ENCODE data around the gene GSTO1. TPM values are rescaled to one million over a fixed set of nuclear protein-coding genes. Genes with fewer than 3 reads are reported as not detected.

The GSTO1 gene
- 100 to 1,000 TPM in 4 of 6 donors, 10 to 100 TPM in 2; 91.6 to 128 (median 113) TPM for polyA plus RNA-seq (ENCODE audit: low read depth in 6 of 6)

DNA sequence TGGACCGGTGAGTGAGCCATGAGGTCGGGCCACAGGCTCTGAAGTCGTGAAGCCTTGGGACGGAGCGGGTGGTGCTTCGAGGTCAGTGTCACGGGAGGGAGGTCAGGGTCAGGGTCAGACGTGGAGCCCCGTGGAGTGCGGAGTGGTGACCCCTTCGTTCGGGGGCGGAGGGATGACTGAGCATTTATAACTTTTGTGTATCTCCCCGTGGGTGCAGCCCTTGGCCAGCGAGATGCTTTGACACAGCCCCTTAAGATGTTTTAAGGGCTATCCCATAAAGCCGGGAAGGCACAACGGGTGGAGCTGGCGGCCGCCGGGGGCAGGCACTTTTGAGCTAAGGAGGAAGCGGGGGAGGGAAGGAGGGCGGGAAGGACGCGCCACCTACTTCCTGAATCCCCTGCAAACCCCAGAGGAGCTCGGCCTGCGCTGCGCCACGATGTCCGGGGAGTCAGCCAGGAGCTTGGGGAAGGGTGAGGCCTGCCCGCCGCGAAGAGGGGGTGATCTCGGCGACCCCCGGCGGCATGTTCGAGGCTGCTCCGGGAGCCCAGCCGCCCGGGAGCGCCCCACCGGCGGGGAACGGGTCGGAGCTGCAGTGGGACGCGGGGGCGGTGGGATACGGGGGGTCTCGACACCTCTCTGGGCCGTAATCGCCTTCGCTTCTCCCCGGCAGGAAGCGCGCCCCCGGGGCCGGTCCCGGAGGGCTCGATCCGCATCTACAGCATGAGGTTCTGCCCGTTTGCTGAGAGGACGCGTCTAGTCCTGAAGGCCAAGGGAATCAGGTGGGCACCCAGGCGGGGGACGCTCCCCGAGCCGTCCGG is at the start of gene GSTO1:
Gene GSTO1, plus strand, starts transcription at position 400 of the 818 bp plus-strand sequence. Its CDS starts 37 bp downstream, at position 437.
- Mint-ChIP-seq H3K27ac (peak within 1 kb of the TSS; percentile 92 to 98 (median 96)), H3K4me1 (peaks cover 29 to 40% (median 29%) of the 10 kb centered on the region in 3 donors), H3K9me3 (no peaks in the 10 kb centered on the region)

DNA sequence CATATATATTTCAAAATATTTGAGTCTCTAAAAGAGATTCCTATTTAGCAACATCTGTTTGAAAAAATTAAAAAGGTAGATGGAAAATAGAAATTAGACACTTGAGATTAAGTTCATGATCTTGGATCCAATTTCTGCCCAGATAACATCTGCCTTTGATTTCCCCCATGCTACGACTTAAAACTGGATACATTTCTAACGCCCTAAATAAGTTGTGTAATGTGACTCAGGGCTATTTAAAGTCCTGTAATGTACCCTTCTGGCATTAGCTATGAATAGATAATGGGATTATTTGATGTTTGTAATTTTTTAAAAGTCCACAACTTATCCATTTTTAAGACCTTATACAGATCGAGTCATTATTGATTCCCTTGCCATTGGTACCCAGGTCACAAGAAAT is 46.0 kb upstream of the GSTO1 start:
- Mint-ChIP-seq H3K27me3 (peaks cover 26 to 36% (median 32%) of the 10 kb centered on the region in 3 donors), H3K27ac (no peak overlapping the region)

More for the DNA sequence above, at the start of gene GSTO1:
- Mint-ChIP-seq H3K27me3 (peaks cover 9 to 12% (median 10%) of the 10 kb centered on the region in 3 donors), H3K4me3 (peak within 1 kb of the TSS; percentile 89 to 100 (median 96)), H3K36me3 (peaks cover 0 to 8% of the 10 kb centered on the region in 2 donors)
- peak; percentile 70 to 75 for ATAC-seq (ENCODE audit: low read depth in 2 of 2)
- DNase-seq: peak; percentile 35

DNA sequence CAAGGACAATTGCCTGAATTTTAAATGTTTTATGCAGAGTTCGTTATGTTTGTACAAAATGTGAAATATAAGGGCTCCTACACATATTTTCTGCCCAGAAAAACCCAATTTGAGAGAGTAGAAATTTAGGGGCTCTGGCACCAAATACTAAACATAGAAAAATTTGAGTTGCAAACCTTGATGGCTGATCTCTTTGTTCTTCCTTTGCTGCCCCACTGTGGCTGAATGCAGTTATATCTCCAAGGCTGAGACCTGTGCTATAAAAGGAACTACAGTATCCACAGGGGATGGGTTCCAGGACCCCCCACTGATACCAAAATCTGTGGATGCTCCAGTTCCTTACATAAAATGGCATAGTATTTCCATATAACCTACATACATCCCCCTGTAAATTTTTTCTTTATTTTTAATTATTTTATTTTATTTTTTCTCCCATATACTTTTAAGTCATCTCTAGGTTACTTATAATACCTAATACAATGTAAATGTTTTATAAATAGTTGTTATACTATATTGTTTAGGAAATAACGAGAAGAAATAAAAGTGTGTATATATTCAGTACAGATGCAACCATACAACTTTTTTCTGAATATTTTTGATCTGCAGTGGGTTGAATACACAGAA is 45.0 kb upstream of the GSTO1 start:
- Mint-ChIP-seq H3K36me3 (no peaks in the 10 kb centered on the region), H3K27ac (no peak overlapping the region), H3K4me3 (no peak overlapping the region), H3K4me1 (no peaks in the 10 kb centered on the region), H3K9me3 (no peaks in the 10 kb centered on the region), H3K27me3 (peaks cover 26 to 36% (median 32%) of the 10 kb centered on the region in 3 donors)
- ATAC-seq (ENCODE audit: low read depth in 2 of 2): peak in 1 of 2 donors; percentile 25
- DNase-seq: peak; percentile 7

More for the DNA sequence above, 46.0 kb upstream of the GSTO1 start:
- DNase-seq (no peak), ATAC-seq (ENCODE audit: low read depth in 2 of 2) (no peak)
- H3K9me3 Mint-ChIP-seq: no peaks in the 10 kb centered on the region
- H3K36me3 Mint-ChIP-seq: no peaks in the 10 kb centered on the region
- H3K4me1 Mint-ChIP-seq: no peaks in the 10 kb centered on the region
- no peak overlapping the region for H3K4me3 Mint-ChIP-seq

- H3K36me3 Mint-ChIP-seq: no peaks in the 10 kb centered on the region
- H3K27me3 Mint-ChIP-seq: peaks cover 15 to 21% (median 18%) of the 10 kb centered on the region in 3 donors
- no peak overlapping the region for H3K4me3 Mint-ChIP-seq
- no peaks in the 10 kb centered on the region for H3K9me3 Mint-ChIP-seq
- H3K4me1 Mint-ChIP-seq: no peaks in the 10 kb centered on the region
- no peak for DNase-seq
- no peak overlapping the region for H3K27ac Mint-ChIP-seq
- no peak for ATAC-seq (ENCODE audit: low read depth in 2 of 2)
Measured at GRCh38 chr10:104216631-104217030, 38.1 kb upstream of the GSTO1 start.

DNA sequence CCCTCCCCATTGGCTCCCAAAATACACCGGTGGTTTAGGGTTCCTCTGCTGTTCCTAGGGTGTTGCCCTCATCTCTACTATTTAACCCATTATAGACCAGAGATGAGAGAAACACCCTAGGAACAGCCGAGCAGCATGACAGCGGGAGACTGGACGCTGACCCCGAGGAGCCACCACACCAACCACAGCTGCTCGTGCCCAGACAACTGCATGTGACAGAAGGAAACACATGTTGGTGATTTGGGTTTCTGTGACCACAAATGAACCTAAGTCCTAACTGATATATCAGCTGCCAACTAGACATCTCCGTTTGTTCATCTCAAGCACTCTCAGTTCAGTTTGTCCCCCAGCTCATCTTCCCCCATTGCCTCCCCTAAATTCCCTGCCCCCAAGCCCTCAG is 35.9 kb upstream of the GSTO1 start:
- no peak overlapping the region for H3K27ac Mint-ChIP-seq
- no peaks in the 10 kb centered on the region for H3K4me1 Mint-ChIP-seq
- H3K9me3 Mint-ChIP-seq: no peaks in the 10 kb centered on the region
- peaks cover 13 to 21% (median 16%) of the 10 kb centered on the region in 3 donors for H3K27me3 Mint-ChIP-seq
- ATAC-seq (ENCODE audit: low read depth in 2 of 2) (no peak), DNase-seq (no peak)
- peak overlapping the region in 1 of 8 donors; percentile 5 for H3K4me3 Mint-ChIP-seq
- H3K36me3 Mint-ChIP-seq: no peaks in the 10 kb centered on the region

DNA sequence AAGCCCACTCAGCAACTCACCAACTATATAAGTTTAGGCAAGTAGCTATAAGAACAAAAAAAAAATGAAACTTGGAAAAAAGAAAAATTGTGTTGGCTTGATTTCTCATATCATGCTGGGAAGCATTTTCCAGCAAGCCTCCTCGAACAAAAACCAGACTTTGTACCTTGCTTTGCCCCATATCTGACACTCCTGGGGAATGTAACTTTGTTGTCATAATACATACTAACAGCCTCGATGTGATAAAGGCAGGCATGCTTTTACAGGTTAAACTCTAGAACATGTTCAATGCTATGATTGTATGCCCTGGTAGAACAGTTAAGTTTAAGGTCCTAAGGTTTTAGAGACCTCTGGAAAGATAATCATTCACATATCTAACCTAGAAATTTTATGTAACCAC is 34.2 kb upstream of the GSTO1 start:
- no peak for ATAC-seq (ENCODE audit: low read depth in 2 of 2)
- no peak for DNase-seq
- Mint-ChIP-seq H3K27ac (no peak overlapping the region), H3K4me3 (no peak overlapping the region), H3K9me3 (no peaks in the 10 kb centered on the region), H3K4me1 (no peaks in the 10 kb centered on the region), H3K36me3 (no peaks in the 10 kb centered on the region), H3K27me3 (peaks cover 13 to 21% (median 16%) of the 10 kb centered on the region in 3 donors)

- H3K27ac Mint-ChIP-seq: no peak overlapping the region
- DNase-seq: no peak
- ATAC-seq (ENCODE audit: low read depth in 2 of 2): no peak
- peaks cover 16 to 21% (median 17%) of the 10 kb centered on the region in 3 donors for H3K27me3 Mint-ChIP-seq
- H3K36me3 Mint-ChIP-seq: no peaks in the 10 kb centered on the region
- H3K9me3 Mint-ChIP-seq: no peaks in the 10 kb centered on the region
- H3K4me1 Mint-ChIP-seq: no peaks in the 10 kb centered on the region
- H3K4me3 Mint-ChIP-seq: no peak overlapping the region
Measured at GRCh38 chr10:104223304-104223703, 31.4 kb upstream of the GSTO1 start.

DNA sequence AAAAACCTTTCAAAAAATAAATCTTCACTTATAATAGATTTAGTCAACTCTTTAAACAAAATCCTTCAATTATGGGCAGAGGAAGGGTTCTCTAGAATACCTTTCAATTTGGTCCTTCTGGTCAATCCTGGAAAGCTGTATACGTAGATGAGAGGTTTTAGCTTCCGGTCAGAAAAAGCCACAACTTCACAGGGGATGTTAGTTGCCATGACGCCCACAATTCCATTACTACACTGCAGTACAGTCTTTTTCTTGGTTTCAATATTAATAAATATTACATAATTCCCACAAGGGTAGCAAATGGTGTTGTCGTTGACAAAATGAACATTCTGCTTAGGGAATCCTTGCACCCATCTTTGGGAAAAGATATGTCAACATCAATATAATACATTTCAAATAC is 24.2 kb upstream of the GSTO1 start:
- H3K9me3 Mint-ChIP-seq: peaks cover 0 to 13% (median 7%) of the 10 kb centered on the region in 7 donors
- H3K27me3 Mint-ChIP-seq: peaks cover 16 to 30% (median 21%) of the 10 kb centered on the region in 3 donors
- peak overlapping the region in 3 of 6 donors; percentile 15 to 95 (median 38) for H3K27ac Mint-ChIP-seq
- ATAC-seq (ENCODE audit: low read depth in 2 of 2): no peak
- no peak for DNase-seq
- peaks cover 12 to 20% (median 14%) of the 10 kb centered on the region in 3 donors for H3K4me1 Mint-ChIP-seq
- no peaks in the 10 kb centered on the region for H3K36me3 Mint-ChIP-seq
- H3K4me3 Mint-ChIP-seq: peak overlapping the region in 1 of 8 donors; percentile 81

GRCh38 chr10:104231784-104232612 is 22.7 kb upstream of the GSTO1 start, which contains the start of gene CFAP43:
Gene CFAP43, minus strand, starts transcription at chr10:104232364. Its CDS starts 118 bp downstream, at chr10:104232246.
- peak; percentile 99 for ATAC-seq (ENCODE audit: low read depth in 2 of 2)
- H3K36me3 Mint-ChIP-seq: no peaks in the 10 kb centered on the region
- peak; percentile 98 for DNase-seq
- H3K4me1 Mint-ChIP-seq: peaks cover 12 to 20% (median 14%) of the 10 kb centered on the region in 3 donors
- H3K27ac Mint-ChIP-seq: peak within 1 kb of the TSS in 5 of 6 donors; percentile 54 to 95 (median 92)
- peak within 1 kb of the TSS; percentile 79 to 91 (median 85) for H3K4me3 Mint-ChIP-seq
- peaks cover 4 to 18% (median 10%) of the 10 kb centered on the region in 7 donors for H3K9me3 Mint-ChIP-seq
- H3K27me3 Mint-ChIP-seq: peaks cover 23 to 42% (median 35%) of the 10 kb centered on the region in 3 donors

GRCh38 chr10:104232613-104233102 is 22.0 kb upstream of the GSTO1 start:
- peaks cover 29 to 46% (median 42%) of the 10 kb centered on the region in 3 donors for H3K27me3 Mint-ChIP-seq
- ATAC-seq (ENCODE audit: low read depth in 2 of 2): peak; percentile 1 to 3
- H3K4me3 Mint-ChIP-seq: peak overlapping the region; percentile 79 to 91 (median 85)
- no peak for DNase-seq
- H3K4me1 Mint-ChIP-seq: peaks cover 12 to 20% (median 14%) of the 10 kb centered on the region in 3 donors
- peak overlapping the region in 3 of 6 donors; percentile 75 to 95 (median 92) for H3K27ac Mint-ChIP-seq
- H3K9me3 Mint-ChIP-seq: peaks cover 4 to 18% (median 10%) of the 10 kb centered on the region in 7 donors
- no peaks in the 10 kb centered on the region for H3K36me3 Mint-ChIP-seq

DNA sequence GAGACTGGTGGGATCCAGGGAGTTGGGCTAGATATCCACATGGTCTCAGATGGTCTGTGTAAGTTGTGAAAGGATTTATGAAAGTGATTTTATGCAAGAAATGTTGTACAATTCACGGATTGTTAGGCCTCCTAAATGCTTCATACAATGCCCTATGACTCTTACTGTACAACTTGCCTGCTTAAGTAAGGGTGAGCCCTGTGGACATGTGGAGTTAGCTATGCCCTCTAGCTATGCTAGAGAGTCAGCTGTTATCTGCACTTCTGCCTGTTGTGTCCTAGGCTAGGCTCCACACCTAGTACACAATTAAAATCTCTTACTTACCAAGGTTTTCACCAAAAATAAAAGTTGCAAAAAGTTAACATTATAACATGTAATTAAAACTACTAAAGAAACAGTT is 20.9 kb upstream of the GSTO1 start:
- H3K27me3 Mint-ChIP-seq: peaks cover 34 to 54% (median 48%) of the 10 kb centered on the region in 3 donors
- peaks cover 12 to 20% (median 14%) of the 10 kb centered on the region in 3 donors for H3K4me1 Mint-ChIP-seq
- peak overlapping the region in 6 of 8 donors; percentile 30 to 81 (median 60) for H3K4me3 Mint-ChIP-seq
- DNase-seq (no peak), ATAC-seq (ENCODE audit: low read depth in 2 of 2) (no peak)
- H3K27ac Mint-ChIP-seq: peak overlapping the region in 2 of 6 donors; percentile 31 to 54
- peaks cover 4 to 18% (median 10%) of the 10 kb centered on the region in 7 donors for H3K9me3 Mint-ChIP-seq
- H3K36me3 Mint-ChIP-seq: no peaks in the 10 kb centered on the region

DNA sequence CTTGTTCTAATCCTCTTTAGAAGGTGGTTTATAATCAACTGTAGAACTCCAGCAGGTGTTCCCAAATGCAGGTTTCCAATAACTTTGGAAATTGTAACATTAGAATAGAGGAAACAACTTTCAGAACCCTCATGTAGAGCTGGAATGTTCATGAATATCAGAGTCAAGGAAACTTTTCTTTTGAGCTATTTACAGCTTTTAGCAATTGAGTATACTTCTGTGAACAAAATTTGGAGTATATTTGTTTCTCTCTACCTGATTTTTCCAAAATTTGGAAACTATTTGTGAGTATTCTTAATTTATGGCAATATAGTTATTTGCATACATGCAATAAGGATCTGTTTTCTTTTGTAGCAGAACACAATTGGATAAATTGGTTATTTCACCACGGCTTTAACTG is 19.8 kb upstream of the GSTO1 start:
- Mint-ChIP-seq H3K4me1 (peaks cover 12 to 20% (median 14%) of the 10 kb centered on the region in 3 donors), H3K4me3 (no peak overlapping the region), H3K36me3 (no peaks in the 10 kb centered on the region), H3K27ac (no peak overlapping the region), H3K9me3 (peaks cover 4 to 18% (median 10%) of the 10 kb centered on the region in 7 donors), H3K27me3 (peaks cover 40 to 64% (median 55%) of the 10 kb centered on the region in 3 donors)
- DNase-seq (no peak), ATAC-seq (ENCODE audit: low read depth in 2 of 2) (no peak)

Data from naive B cell (primary cell).